GM12878 (cell line): ENCODE results near the gene ATP8B1. TPM values are rescaled to one million over a fixed set of nuclear protein-coding genes. Genes with fewer than 3 reads are reported as not detected.

Experiments used
- ATAC-seq: fragments of 200-7000 bp; cut with Tn5 transposase; 3 replicates; pipeline ENCODE4 v1.9.1; 2020; ENCODE audit warnings: mild to moderate bottlenecking, moderate library complexity
- BruUV-seq: library from RNA; stranded (reverse); fragments of 400-500 nt; replicated peaks from 2 replicates; lab custom pipeline; 2021; lab: Mats Ljungman, UMichigan
- CTCF ChIA-PET: fragments of 300-600 bp; sonication (Branson Sonifier 250); formaldehyde crosslinking; extraction: SDS; loops from one replicate; lab custom pipeline; 2021; ENCODE audit warnings: inconsistent platforms; lab: Yijun Ruan, JAX
- POLR2A ChIA-PET: fragments of 350-600 bp; formaldehyde crosslinking; extraction: SDS; loops from one replicate; lab custom pipeline; 2021; ENCODE audit warnings: inconsistent platforms; lab: Charles Lee
- RAD21 ChIA-PET: fragments of 300-600 bp; sonication (Branson Sonifier 250); formaldehyde crosslinking; loops from one replicate; lab custom pipeline; 2023; ENCODE audit warnings: antibody characterized with exemption; ENCODE audit not compliant: unreplicated experiment; lab: Charles Lee
- SMC1A ChIA-PET: fragments of 300-600 bp; sonication (Branson Sonifier 250); formaldehyde crosslinking; loops from one replicate; lab custom pipeline; 2023; ENCODE audit not compliant: unreplicated experiment, uncharacterized antibody; lab: Charles Lee
- DNase-seq: peaks from one replicate; pipeline ENCODE4 v3.0.0-alpha.2; 2011; ENCODE audit warnings: low read depth, low spot score
- FAIRE-seq: peaks from 3 replicates; lab custom pipeline; 2011; peaks lifted over from hg19 to GRCh38; lab: Jason Lieb, UNC
- H2AFZ ChIP-seq: 2 replicates; pipeline ENCODE4 v1.6.0; 2011; ENCODE audit warnings: low read depth, low read length, control low read depth; ENCODE audit not compliant: control insufficient read depth
- H3K27ac ChIP-seq: 2 replicates; pipeline ENCODE4 v1.5.1; 2011; ENCODE audit warnings: control low read depth; ENCODE audit not compliant: control insufficient read depth, insufficient read depth
- H3K27me3 ChIP-seq, 2 experiments: replicated peaks in 1 of 2; 2 replicates each; pipeline versions ENCODE4 v1.6.0 to v1.6.1; 2011; ENCODE audit warnings: low read length in 1 of 2; ENCODE audit not compliant: control insufficient read depth in 2 of 2, insufficient read depth in 2 of 2
- H3K36me3 ChIP-seq, 2 experiments: 2 replicates each; pipeline ENCODE4 v1.5.1; 2011; ENCODE audit warnings: low read length in 1 of 2; ENCODE audit not compliant: control insufficient read depth in 2 of 2, insufficient read depth in 2 of 2
- H3K4me1 ChIP-seq: 2 replicates; pipeline ENCODE4 v1.6.1; 2011; ENCODE audit warnings: mild to moderate bottlenecking, low read length, moderate library complexity, mixed read lengths; ENCODE audit not compliant: control insufficient read depth, insufficient read depth
- H3K4me2 ChIP-seq: 2 replicates; pipeline ENCODE4 v1.6.0; 2011; ENCODE audit warnings: control low read depth; ENCODE audit not compliant: control insufficient read depth, insufficient read depth
- H3K4me3 ChIP-seq: fragments of 200-600 bp; sonication (generic); 2 replicates; pipeline ENCODE4 v1.5.1; 2016
- H3K79me2 ChIP-seq: 2 replicates; pipeline ENCODE4 v1.6.0; 2011; ENCODE audit warnings: low read length; ENCODE audit not compliant: control insufficient read depth, insufficient read depth
- H3K9ac ChIP-seq: 2 replicates; pipeline ENCODE4 v1.8.0; 2011; ENCODE audit warnings: low read length, control low read depth, mixed read lengths; ENCODE audit not compliant: control insufficient read depth, insufficient read depth
- H3K9me3 ChIP-seq: replicated peaks from 3 replicates; pipeline ENCODE4 v1.5.1; 2011; ENCODE audit warnings: mild to moderate bottlenecking, low read length; ENCODE audit not compliant: control insufficient read depth, insufficient read depth
- H4K20me1 ChIP-seq: 2 replicates; pipeline ENCODE4 v1.6.0; 2011; ENCODE audit not compliant: control insufficient read depth, insufficient read depth
- BMI1 ChIP-seq: fragments of 450-650 bp; IDR thresholded peaks from 2 replicates; pipeline ENCODE4 v1.6.1; 2016; ENCODE audit warnings: mild to moderate bottlenecking, moderate library complexity, borderline replicate concordance
- CBX5 ChIP-seq: sonication (generic); IDR thresholded peaks from 2 replicates; pipeline ENCODE4 v1.6.1; 2016; ENCODE audit warnings: low read depth, moderate library complexity, mild to moderate bottlenecking, inconsistent platforms
- CHD1 ChIP-seq: IDR thresholded peaks from 2 replicates; pipeline ENCODE4 v1.6.1; 2012; ENCODE audit warnings: low read depth, low read length, improper control_type of control experiment
- EED ChIP-seq: sonication (generic); IDR thresholded peaks from 2 replicates; pipeline ENCODE4 v1.6.1; 2016; ENCODE audit warnings: antibody characterized with exemption, low read depth
- ESRRA ChIP-seq: IDR thresholded peaks from 2 replicates; pipeline ENCODE4 v1.6.1; 2012; ENCODE audit warnings: mild to moderate bottlenecking, low read length, improper control_type of control experiment
- GATAD2B ChIP-seq: fragments of 450-650 bp; conservative IDR thresholded peaks from 2 replicates; pipeline ENCODE4 v1.6.1; 2017; ENCODE audit warnings: low read depth, mild to moderate bottlenecking, moderate library complexity
- PAX5 ChIP-seq: IDR thresholded peaks from 2 replicates; pipeline ENCODE4 v1.6.1; 2011; ENCODE audit warnings: low read depth, low read length, borderline replicate concordance
- RB1 ChIP-seq: fragments of 450-650 bp; formaldehyde crosslinking; IDR thresholded peaks from 2 replicates; pipeline ENCODE4 v1.6.1; 2017; ENCODE audit warnings: mild to moderate bottlenecking, borderline replicate concordance
- ZNF217 ChIP-seq: fragments of 450-650 bp; IDR thresholded peaks from 2 replicates; pipeline ENCODE4 v1.6.1; 2017; ENCODE audit warnings: antibody characterized with exemption, mild to moderate bottlenecking
- whole genome bisulfite sequencing: methylation state at CpG from one replicate; pipeline ENCODE4 v1.1.6; 2016; ENCODE audit warnings: low lambda C conversion rate; ENCODE audit not compliant: insufficient replicate concordance, insufficient coverage; ENCODE audit errors: missing lambda C conversion rate; 5-methylcytosine and 5-hydroxymethylcytosine counted together
- in situ Hi-C: fragments of 300-500 bp; cut with MboI; formaldehyde crosslinking; loops from 9 replicates; pipeline ENCODE4 v1.14.3; 2018; ENCODE audit warnings: mixed read lengths
- intact Hi-C: fragments of 100-400 bp; cut with micrococcal nuclease; formaldehyde crosslinking; loops from one replicate; pipeline ENCODE4 v1.14.2; 2022; ENCODE audit not compliant: unreplicated experiment
- polyA plus RNA-seq, 11 experiments: library from polyadenylated mRNA; depleted of rRNA in 4 of 11; unstranded in 6 of 11; stranded (reverse) in 5 of 11; fragments of >200 nt; fragmentation: Nextera tagmentation in 4 of 11; fragmentation: Illumina TruSeq in 1 of 11; extraction: Ambion mirVana in 4 of 11; extraction: Trizol in 1 of 11; gene quantifications; 1 replicate in 1 of 11; 2 replicates in 10 of 11; pipeline versions ENCODE4 v1.2.1 to v1.2.3, GENCODE V29; 2011 to 2016; ENCODE audit warnings: inconsistent platforms in 2 of 11, missing spikeins in 2 of 11, low read depth in 1 of 11
- total RNA-seq, 4 experiments: library from RNA; depleted of rRNA in 3 of 4; stranded (reverse); fragments of >200 nt in 3 of 4; fragmentation: Illumina TruSeq in 1 of 4; extraction: Trizol in 1 of 4; gene quantifications; 2 replicates each; pipeline versions ENCODE4 v1.2.1 to v1.2.3, GENCODE V29; 2013 to 2021
- TF ChIP-seq, protein P1 (sequence below): fragments of 450-650 bp; IDR thresholded peaks from 2 replicates; pipeline ENCODE4 v1.6.1; 2016; ENCODE audit warnings: mild to moderate bottlenecking, moderate library complexity, borderline replicate concordance
- TF ChIP-seq, protein P2 (sequence below): IDR thresholded peaks from 2 replicates; pipeline ENCODE4 v1.6.1; 2012; ENCODE audit warnings: low read depth, low read length, improper control_type of control experiment
- TF ChIP-seq, protein P3 (sequence below): fragments of 450-650 bp; formaldehyde crosslinking; IDR thresholded peaks from 2 replicates; pipeline ENCODE4 v1.5.0; 2022; ENCODE audit warnings: mild to moderate bottlenecking, missing genetic modification characterization

Gene ATP8B1
- total and polyA plus RNA-seq, 10 of the 15 experiments (the other 5 are each of a cell fraction or from before 2014, with no cell fraction given) = 0.03 to 0.37 (median 0.11) TPM

DNA sequence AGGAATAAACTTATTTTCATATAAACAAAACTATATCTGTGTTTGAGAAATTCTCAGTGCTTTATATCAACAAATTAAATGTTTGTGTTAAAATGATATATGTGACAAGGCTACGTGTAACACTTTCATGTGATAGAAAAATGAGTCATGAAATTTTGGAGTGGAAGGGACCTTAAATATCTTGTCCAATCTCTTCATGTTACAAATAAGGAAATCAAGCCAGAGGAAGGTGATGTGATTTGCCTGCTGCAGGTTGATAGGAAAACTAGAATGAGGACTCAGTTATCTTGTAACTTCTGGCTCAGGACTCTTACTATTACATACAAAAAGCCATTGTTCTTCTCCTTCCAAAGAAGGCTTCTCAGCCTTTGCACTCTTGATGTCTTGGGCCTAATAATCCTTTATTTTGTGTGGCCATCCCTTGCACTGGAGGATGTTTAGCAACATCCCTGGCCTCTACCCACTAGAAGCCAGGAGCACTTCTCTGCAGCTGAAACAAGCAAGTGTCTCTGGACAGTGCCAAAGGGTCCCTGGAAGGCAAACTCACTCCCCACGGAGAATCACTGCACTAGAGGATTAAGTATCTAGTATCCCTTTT, 138.4 kb downstream of the ATP8B1 start (continued):
- TF ChIP-seq, protein P1, sequence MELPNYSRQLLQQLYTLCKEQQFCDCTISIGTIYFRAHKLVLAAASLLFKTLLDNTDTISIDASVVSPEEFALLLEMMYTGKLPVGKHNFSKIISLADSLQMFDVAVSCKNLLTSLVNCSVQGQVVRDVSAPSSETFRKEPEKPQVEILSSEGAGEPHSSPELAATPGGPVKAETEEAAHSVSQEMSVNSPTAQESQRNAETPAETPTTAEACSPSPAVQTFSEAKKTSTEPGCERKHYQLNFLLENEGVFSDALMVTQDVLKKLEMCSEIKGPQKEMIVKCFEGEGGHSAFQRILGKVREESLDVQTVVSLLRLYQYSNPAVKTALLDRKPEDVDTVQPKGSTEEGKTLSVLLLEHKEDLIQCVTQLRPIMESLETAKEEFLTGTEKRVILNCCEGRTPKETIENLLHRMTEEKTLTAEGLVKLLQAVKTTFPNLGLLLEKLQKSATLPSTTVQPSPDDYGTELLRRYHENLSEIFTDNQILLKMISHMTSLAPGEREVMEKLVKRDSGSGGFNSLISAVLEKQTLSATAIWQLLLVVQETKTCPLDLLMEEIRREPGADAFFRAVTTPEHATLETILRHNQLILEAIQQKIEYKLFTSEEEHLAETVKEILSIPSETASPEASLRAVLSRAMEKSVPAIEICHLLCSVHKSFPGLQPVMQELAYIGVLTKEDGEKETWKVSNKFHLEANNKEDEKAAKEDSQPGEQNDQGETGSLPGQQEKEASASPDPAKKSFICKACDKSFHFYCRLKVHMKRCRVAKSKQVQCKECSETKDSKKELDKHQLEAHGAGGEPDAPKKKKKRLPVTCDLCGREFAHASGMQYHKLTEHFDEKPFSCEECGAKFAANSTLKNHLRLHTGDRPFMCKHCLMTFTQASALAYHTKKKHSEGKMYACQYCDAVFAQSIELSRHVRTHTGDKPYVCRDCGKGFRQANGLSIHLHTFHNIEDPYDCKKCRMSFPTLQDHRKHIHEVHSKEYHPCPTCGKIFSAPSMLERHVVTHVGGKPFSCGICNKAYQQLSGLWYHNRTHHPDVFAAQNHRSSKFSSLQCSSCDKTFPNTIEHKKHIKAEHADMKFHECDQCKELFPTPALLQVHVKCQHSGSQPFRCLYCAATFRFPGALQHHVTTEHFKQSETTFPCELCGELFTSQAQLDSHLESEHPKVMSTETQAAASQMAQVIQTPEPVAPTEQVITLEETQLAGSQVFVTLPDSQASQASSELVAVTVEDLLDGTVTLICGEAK = no peak
- no peak for TF ChIP-seq EED
- no peak for TF ChIP-seq PAX5
- no peak for TF ChIP-seq RB1
- TF ChIP-seq GATAD2B = no peak

DNA sequence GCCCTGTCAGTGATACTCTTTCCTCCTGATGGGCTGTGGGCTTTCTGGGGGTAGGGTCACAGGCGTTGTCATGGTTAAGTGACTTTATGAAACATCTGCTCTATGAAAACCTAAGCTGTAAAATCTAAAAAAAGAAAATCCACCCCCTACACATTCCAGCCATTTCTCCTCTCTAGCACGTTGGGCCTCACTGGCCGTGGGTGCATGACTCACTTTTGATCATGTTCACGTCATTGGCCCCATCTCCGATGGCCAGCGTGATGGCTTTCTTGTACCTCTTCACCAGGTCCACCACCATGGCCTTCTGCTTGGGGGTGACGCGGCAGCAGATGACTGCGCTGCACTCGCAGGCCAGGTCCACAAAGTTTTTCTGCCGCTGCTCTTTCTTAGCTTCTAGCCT, 142.2 kb downstream of the ATP8B1 start:
- no peaks in the 10 kb centered on the region for H3K79me2 ChIP-seq
- H3K4me1 ChIP-seq = no peaks in the 10 kb centered on the region
- no TSS peak for BruUV-seq
- in situ Hi-C loops (no loop called here), intact Hi-C loops (no loop called here)
- ChIA-PET POLR2A (no interaction called here), SMC1A (no interaction called here), RAD21 (no interaction called here), CTCF (no interaction called here)
- no peaks in the 10 kb centered on the region for H4K20me1 ChIP-seq
- H3K9ac ChIP-seq = no peak overlapping the region
- H3K9me3 ChIP-seq = peaks cover under 1% of the 10 kb centered on the region; the same call in 1 of the 3 replicates
- H3K27me3 ChIP-seq = no peaks in the 10 kb centered on the region
- FAIRE-seq (no peak), ATAC-seq (no peak), DNase-seq (no peak)
- H2AFZ ChIP-seq = no peak overlapping the region
- no peaks in the 10 kb centered on the region for H3K36me3 ChIP-seq
- H3K27ac ChIP-seq = no peak overlapping the region
- no peak overlapping the region for H3K4me2 ChIP-seq
- WGBS = 83% methylated on average over 11 of the region's 11 CpGs
- H3K4me3 ChIP-seq = no peak overlapping the region
- no peak for TF ChIP-seq BMI1
- no peak for TF ChIP-seq ZNF217
- TF ChIP-seq, protein P2, sequence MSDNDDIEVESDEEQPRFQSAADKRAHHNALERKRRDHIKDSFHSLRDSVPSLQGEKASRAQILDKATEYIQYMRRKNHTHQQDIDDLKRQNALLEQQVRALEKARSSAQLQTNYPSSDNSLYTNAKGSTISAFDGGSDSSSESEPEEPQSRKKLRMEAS = no peak
- TF ChIP-seq, protein P3, sequence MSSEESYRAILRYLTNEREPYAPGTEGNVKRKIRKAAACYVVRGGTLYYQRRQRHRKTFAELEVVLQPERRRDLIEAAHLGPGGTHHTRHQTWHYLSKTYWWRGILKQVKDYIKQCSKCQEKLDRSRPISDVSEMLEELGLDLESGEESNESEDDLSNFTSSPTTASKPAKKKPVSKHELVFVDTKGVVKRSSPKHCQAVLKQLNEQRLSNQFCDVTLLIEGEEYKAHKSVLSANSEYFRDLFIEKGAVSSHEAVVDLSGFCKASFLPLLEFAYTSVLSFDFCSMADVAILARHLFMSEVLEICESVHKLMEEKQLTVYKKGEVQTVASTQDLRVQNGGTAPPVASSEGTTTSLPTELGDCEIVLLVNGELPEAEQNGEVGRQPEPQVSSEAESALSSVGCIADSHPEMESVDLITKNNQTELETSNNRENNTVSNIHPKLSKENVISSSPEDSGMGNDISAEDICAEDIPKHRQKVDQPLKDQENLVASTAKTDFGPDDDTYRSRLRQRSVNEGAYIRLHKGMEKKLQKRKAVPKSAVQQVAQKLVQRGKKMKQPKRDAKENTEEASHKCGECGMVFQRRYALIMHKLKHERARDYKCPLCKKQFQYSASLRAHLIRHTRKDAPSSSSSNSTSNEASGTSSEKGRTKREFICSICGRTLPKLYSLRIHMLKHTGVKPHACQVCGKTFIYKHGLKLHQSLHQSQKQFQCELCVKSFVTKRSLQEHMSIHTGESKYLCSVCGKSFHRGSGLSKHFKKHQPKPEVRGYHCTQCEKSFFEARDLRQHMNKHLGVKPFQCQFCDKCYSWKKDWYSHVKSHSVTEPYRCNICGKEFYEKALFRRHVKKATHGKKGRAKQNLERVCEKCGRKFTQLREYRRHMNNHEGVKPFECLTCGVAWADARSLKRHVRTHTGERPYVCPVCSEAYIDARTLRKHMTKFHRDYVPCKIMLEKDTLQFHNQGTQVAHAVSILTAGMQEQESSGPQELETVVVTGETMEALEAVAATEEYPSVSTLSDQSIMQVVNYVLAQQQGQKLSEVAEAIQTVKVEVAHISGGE (CRISPR knock-in tag) = no peak
- TF ChIP-seq CHD1 = no peak
- TF ChIP-seq CBX5 = no peak
- no peak for TF ChIP-seq ESRRA
